Osteoblast (primary cell): Measurements from ENCODE around the gene MAEL. TPM values are rescaled to one million over a fixed set of nuclear protein-coding genes. Genes with fewer than 3 reads are reported as not detected.

ENCODE experiments used
- DNase-seq: peaks from one replicate; pipeline ENCODE4 v3.0.0; 2011; ENCODE audit warnings: low spot score, mixed read lengths; ENCODE audit not compliant: insufficient read length; ENCODE audit errors: missing footprints
- H2AFZ ChIP-seq: 2 replicates; pipeline ENCODE4 v1.6.0; 2011; ENCODE audit warnings: mild to moderate bottlenecking, low read length
- H3K27ac ChIP-seq: 2 replicates; pipeline ENCODE4 v1.5.1; 2011; ENCODE audit warnings: mild to moderate bottlenecking, low read depth, low read length, moderate library complexity
- H3K27me3 ChIP-seq: 2 replicates; pipeline ENCODE4 v1.6.0; 2012; ENCODE audit warnings: mild to moderate bottlenecking, control low read depth, inconsistent platforms, low read length, moderate library complexity; ENCODE audit not compliant: insufficient read depth
- H3K36me3 ChIP-seq: 2 replicates; pipeline ENCODE4 v1.5.1; 2011; ENCODE audit warnings: mild to moderate bottlenecking, low read length, control low read depth, moderate library complexity; ENCODE audit not compliant: insufficient read depth
- H3K4me1 ChIP-seq: 2 replicates; pipeline ENCODE4 v1.5.1; 2011; ENCODE audit warnings: mild to moderate bottlenecking, low read length, control low read depth, moderate library complexity; ENCODE audit not compliant: insufficient read depth
- H3K4me2 ChIP-seq: 2 replicates; pipeline ENCODE4 v1.6.0; 2011; ENCODE audit warnings: mild to moderate bottlenecking, low read length; ENCODE audit not compliant: insufficient read depth
- H3K4me3 ChIP-seq: fragments of 200-600 bp; sonication (generic); 3 replicates; pipeline ENCODE4 v1.5.1; 2012; ENCODE audit warnings: mild to moderate bottlenecking, low read length, inconsistent platforms; ENCODE audit not compliant: insufficient read depth
- H3K79me2 ChIP-seq: 2 replicates; pipeline ENCODE4 v1.6.0; 2012; ENCODE audit warnings: mild to moderate bottlenecking, low read length, control low read depth, inconsistent platforms; ENCODE audit not compliant: insufficient read depth
- H3K9me3 ChIP-seq: 2 replicates; pipeline ENCODE4 v1.5.1; 2011; ENCODE audit warnings: low read depth, low read length, control low read depth
- H4K20me1 ChIP-seq: 2 replicates; pipeline ENCODE4 v1.6.0; 2012; ENCODE audit warnings: mild to moderate bottlenecking, low read length, control low read depth; ENCODE audit not compliant: insufficient read depth
- CTCF ChIP-seq: IDR thresholded peaks from 2 replicates; pipeline ENCODE4 v1.5.1; 2011; ENCODE audit warnings: mild to moderate bottlenecking, low read depth, low read length, moderate library complexity; ENCODE audit errors: extremely low read depth
- total RNA-seq: library from RNA; depleted of rRNA; stranded (reverse); fragments of >200 nt; gene quantifications from 2 replicates; pipeline ENCODE4 v1.2.3, GENCODE V29; 2012

MAEL gene
- total RNA-seq, 1 donor, result not detected

GRCh38 chr1:166969074-166969677, 19.9 kb upstream of the MAEL start:
- Histone ChIP-seq H3K36me3 (no peaks in the 10 kb centered on the region), H3K4me3 (no peak overlapping the region), H3K9me3 (no peaks in the 10 kb centered on the region), H2AFZ (no peak overlapping the region), H3K4me2 (no peak overlapping the region), H3K4me1 (no peaks in the 10 kb centered on the region), H3K79me2 (no peaks in the 10 kb centered on the region), H3K27ac (no peak overlapping the region), H4K20me1 (no peaks in the 10 kb centered on the region), H3K27me3 (peaks cover 19% of the 10 kb centered on the region)
- TF ChIP-seq CTCF, result no peak
- DNase-seq, result no peak

- Histone ChIP-seq H3K27ac (no peak overlapping the region), H3K4me2 (no peak overlapping the region), H4K20me1 (no peaks in the 10 kb centered on the region), H3K27me3 (peaks cover 34% of the 10 kb centered on the region), H3K79me2 (no peaks in the 10 kb centered on the region), H2AFZ (no peak overlapping the region), H3K4me3 (no peak overlapping the region), H3K36me3 (no peaks in the 10 kb centered on the region), H3K9me3 (no peaks in the 10 kb centered on the region), H3K4me1 (peaks cover 3% of the 10 kb centered on the region)
- no peak for DNase-seq
- TF ChIP-seq CTCF, result no peak
These were observed 17.8 kb upstream of the MAEL start for GRCh38 chr1:166971252-166971651.

GRCh38 chr1:166972193-166972592, 16.9 kb upstream of the MAEL start:
- Histone ChIP-seq H3K27me3 (peaks cover 44% of the 10 kb centered on the region), H4K20me1 (no peaks in the 10 kb centered on the region)

GRCh38 chr1:166972826-166973225, 16.3 kb upstream of the MAEL start:
- no peaks in the 10 kb centered on the region for H3K9me3 ChIP-seq
- H3K79me2 ChIP-seq, result no peaks in the 10 kb centered on the region
- no peak overlapping the region for H2AFZ ChIP-seq
- no peak for DNase-seq
- no peak overlapping the region for H3K4me3 ChIP-seq
- H3K4me1 ChIP-seq, result peaks cover 3% of the 10 kb centered on the region
- no peaks in the 10 kb centered on the region for H3K36me3 ChIP-seq
- H3K27ac ChIP-seq, result no peak overlapping the region
- peaks cover 48% of the 10 kb centered on the region for H3K27me3 ChIP-seq
- H3K4me2 ChIP-seq, result no peak overlapping the region
- no peaks in the 10 kb centered on the region for H4K20me1 ChIP-seq
- no peak for TF ChIP-seq CTCF

More at GRCh38 chr1:166972193-166972592, 16.9 kb upstream of the MAEL start:
- Histone ChIP-seq H3K36me3 (no peaks in the 10 kb centered on the region), H3K27ac (no peak overlapping the region), H3K9me3 (no peaks in the 10 kb centered on the region), H2AFZ (no peak overlapping the region), H3K4me3 (no peak overlapping the region), H3K4me2 (no peak overlapping the region), H3K79me2 (no peaks in the 10 kb centered on the region), H3K4me1 (peaks cover 3% of the 10 kb centered on the region)
- no peak for TF ChIP-seq CTCF
- no peak for DNase-seq
